Measurements from ENCODE around the gene ST6GALNAC2. TPM values are rescaled to one million over a fixed set of nuclear protein-coding genes. Genes with fewer than 3 reads are reported as not detected.

The ST6GALNAC2 gene
- total and polyA plus RNA-seq, 2 experiments from 2014 or later: 0.31 TPM; not detected in 1

GRCh38 chr17:76528528-76529223 lies 57.0 kb downstream of the ST6GALNAC2 start:
- Histone ChIP-seq H3K27me3 (ENCODE audit: insufficient read depth) (peaks cover under 1% of the 10 kb centered on the region; the same call in 1 of the 2 replicates), H3K9me2 (ENCODE audit: insufficient read depth) (no peaks in the 10 kb centered on the region), H3F3A (replicated peaks; ENCODE audit: low read depth) (0 out of 2 replicates have a peak, but pooled peaks cover 5% of the 10 kb centered on the region), H4K20me1 (replicated peaks; ENCODE audit: insufficient read depth) (no peaks in the 10 kb centered on the region), H3K36me3 (ENCODE audit: insufficient read depth) (no peaks in the 10 kb centered on the region), H3K4me3 (no peak overlapping the region), H3K4me1 (ENCODE audit: insufficient read depth) (peaks cover 9% of the 10 kb centered on the region; the same call in 1 of the 2 replicates), H3K4me2 (no peak overlapping the region), H3K79me2 (replicated peaks; ENCODE audit: insufficient read depth) (no peaks in the 10 kb centered on the region), H2AFZ (no peak overlapping the region), H3K27ac (ENCODE audit: low read depth) (no peak overlapping the region)
- no peak overlapping the region; the same call in 2 of the 3 replicates for H3K4me3 Mint-ChIP-seq
- peaks cover 15% of the 10 kb centered on the region for H3K27me3 Mint-ChIP-seq (ENCODE audit: insufficient read depth, low read depth, poor library complexity)
- DNase-seq (ENCODE audit: low spot score): no peak
- no peaks in the 10 kb centered on the region for H3K36me3 Mint-ChIP-seq (ENCODE audit: low read depth)
- H3K4me1 Mint-ChIP-seq: peaks cover 29% of the 10 kb centered on the region
- no peak for TF ChIP-seq JUNB (IDR thresholded peaks at IDR 0.05; ENCODE audit: unreplicated experiment)
- no peak for TF ChIP-seq CREB1 (CRISPR knock-in tag; IDR thresholded peaks at IDR 0.05; ENCODE audit: low read depth)
- TF ChIP-seq ZNF114 (CRISPR knock-in tag; IDR thresholded peaks at IDR 0.05): no peak
- TF ChIP-seq CTCF (conservative IDR thresholded peaks at IDR 0.05; ENCODE audit: low read depth in 2 of 2): peak in 1 of 2 experiments; percentile 28; a peak in 2 of 4 replicates
- TF ChIP-seq ETS1 (IDR thresholded peaks at IDR 0.05): no peak
- ATAC-seq: no peak
- H3K27ac Mint-ChIP-seq: no peak overlapping the region
- H3K9me3 Mint-ChIP-seq: no peaks in the 10 kb centered on the region

GRCh38 chr17:76528156-76528527 lies 57.5 kb downstream of the ST6GALNAC2 start:
- Mint-ChIP-seq H3K9me3 (no peaks in the 10 kb centered on the region), H3K4me3 (no peak overlapping the region; the same call in 2 of the 3 replicates), H3K36me3 (ENCODE audit: low read depth) (no peaks in the 10 kb centered on the region), H3K27me3 (ENCODE audit: insufficient read depth, low read depth, poor library complexity) (peaks cover 18% of the 10 kb centered on the region), H3K27ac (no peak overlapping the region), H3K4me1 (peaks cover 30% of the 10 kb centered on the region)
- Histone ChIP-seq H3K27me3 (ENCODE audit: insufficient read depth) (peaks cover 5% of the 10 kb centered on the region; the same call in 1 of the 2 replicates), H3F3A (replicated peaks; ENCODE audit: low read depth) (0 out of 2 replicates have a peak, but pooled peaks cover 5% of the 10 kb centered on the region), H2AFZ (no peak overlapping the region), H3K79me2 (replicated peaks; ENCODE audit: insufficient read depth) (no peaks in the 10 kb centered on the region), H3K4me1 (ENCODE audit: insufficient read depth) (peaks cover 9% of the 10 kb centered on the region; the same call in 1 of the 2 replicates), H3K4me2 (no peak overlapping the region), H3K9me2 (ENCODE audit: insufficient read depth) (no peaks in the 10 kb centered on the region), H3K36me3 (ENCODE audit: insufficient read depth) (no peaks in the 10 kb centered on the region), H3K4me3 (no peak overlapping the region), H4K20me1 (replicated peaks; ENCODE audit: insufficient read depth) (no peaks in the 10 kb centered on the region), H3K27ac (ENCODE audit: low read depth) (no peak overlapping the region)
- TF ChIP-seq ZNF462 (CRISPR knock-in tag; IDR thresholded peaks at IDR 0.05) (no peak), NANOG (IDR thresholded peaks at IDR 0.05; ENCODE audit: borderline replicate concordance) (no peak)
- DNase-seq (ENCODE audit: low spot score) (no peak), ATAC-seq (no peak)

Measured in GM23338 (cell line).